PFSK-1 (cell line): ENCODE measurements around the gene SLC1A7.

Source experiments
- FOXP2 ChIP-seq: optimal IDR thresholded peaks from 2 replicates; pipeline ENCODE3; 2011; ENCODE audit warnings: borderline replicate concordance, control low read depth, inconsistent platforms; ENCODE audit not compliant: insufficient read depth; ENCODE audit errors: extremely low read length, extremely low read depth
- POLR2AphosphoS5 ChIP-seq: IDR thresholded peaks from 2 replicates; pipeline ENCODE4 v1.6.1; 2012; ENCODE audit warnings: low read depth, mild to moderate bottlenecking, control low read depth, low read length, moderate library complexity
- SIN3A ChIP-seq: IDR thresholded peaks from 2 replicates; pipeline ENCODE4 v1.6.1; 2012; ENCODE audit warnings: mild to moderate bottlenecking, low read length, moderate library complexity, borderline replicate concordance; ENCODE audit not compliant: insufficient read depth
- TAF1 ChIP-seq: IDR thresholded peaks from 2 replicates; pipeline ENCODE4 v1.6.1; 2012; ENCODE audit warnings: low read length, control low read depth, borderline replicate concordance; ENCODE audit not compliant: insufficient read depth
- TF ChIP-seq, protein P1 (sequence below), 2 experiments: IDR thresholded peaks; 2 replicates each; pipeline versions ENCODE4 v1.6.1 to v1.8.0; 2011 to 2012; ENCODE audit warnings: low read depth in 2 of 2, low read length in 2 of 2, control low read depth in 1 of 2, inconsistent platforms in 1 of 2, mild to moderate bottlenecking in 1 of 2, moderate library complexity in 1 of 2; ENCODE audit not compliant: insufficient read depth in 1 of 2

SLC1A7 gene

DNA sequence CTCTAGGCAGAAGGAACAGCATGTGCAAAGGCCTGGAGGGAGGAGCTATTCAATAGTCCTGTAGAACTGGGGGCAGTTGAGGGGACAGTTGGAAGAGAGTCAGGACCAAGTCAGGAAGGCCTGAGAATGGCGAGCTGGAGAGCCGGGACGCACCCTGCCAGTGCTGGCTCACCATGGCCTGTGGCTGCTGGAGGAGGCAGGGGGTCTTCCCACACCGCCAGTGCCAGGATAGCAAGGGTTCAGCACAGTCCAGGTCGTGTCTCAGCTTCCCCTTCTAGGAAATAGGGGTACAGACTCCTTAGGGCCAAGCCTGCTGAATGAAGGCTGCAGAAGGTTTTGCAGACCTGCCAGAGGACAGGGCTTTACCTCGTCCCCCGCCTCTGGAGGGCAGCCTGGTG is 73.2 kb downstream of the SLC1A7 start:
- TF ChIP-seq, protein P1, sequence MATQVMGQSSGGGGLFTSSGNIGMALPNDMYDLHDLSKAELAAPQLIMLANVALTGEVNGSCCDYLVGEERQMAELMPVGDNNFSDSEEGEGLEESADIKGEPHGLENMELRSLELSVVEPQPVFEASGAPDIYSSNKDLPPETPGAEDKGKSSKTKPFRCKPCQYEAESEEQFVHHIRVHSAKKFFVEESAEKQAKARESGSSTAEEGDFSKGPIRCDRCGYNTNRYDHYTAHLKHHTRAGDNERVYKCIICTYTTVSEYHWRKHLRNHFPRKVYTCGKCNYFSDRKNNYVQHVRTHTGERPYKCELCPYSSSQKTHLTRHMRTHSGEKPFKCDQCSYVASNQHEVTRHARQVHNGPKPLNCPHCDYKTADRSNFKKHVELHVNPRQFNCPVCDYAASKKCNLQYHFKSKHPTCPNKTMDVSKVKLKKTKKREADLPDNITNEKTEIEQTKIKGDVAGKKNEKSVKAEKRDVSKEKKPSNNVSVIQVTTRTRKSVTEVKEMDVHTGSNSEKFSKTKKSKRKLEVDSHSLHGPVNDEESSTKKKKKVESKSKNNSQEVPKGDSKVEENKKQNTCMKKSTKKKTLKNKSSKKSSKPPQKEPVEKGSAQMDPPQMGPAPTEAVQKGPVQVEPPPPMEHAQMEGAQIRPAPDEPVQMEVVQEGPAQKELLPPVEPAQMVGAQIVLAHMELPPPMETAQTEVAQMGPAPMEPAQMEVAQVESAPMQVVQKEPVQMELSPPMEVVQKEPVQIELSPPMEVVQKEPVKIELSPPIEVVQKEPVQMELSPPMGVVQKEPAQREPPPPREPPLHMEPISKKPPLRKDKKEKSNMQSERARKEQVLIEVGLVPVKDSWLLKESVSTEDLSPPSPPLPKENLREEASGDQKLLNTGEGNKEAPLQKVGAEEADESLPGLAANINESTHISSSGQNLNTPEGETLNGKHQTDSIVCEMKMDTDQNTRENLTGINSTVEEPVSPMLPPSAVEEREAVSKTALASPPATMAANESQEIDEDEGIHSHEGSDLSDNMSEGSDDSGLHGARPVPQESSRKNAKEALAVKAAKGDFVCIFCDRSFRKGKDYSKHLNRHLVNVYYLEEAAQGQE (IDR thresholded peaks at IDR 0.05; ENCODE audit: insufficient read depth in 1 of 2, low read depth in 2 of 2, low read length in 2 of 2), result no peak
- no peak for TF ChIP-seq SIN3A
- no peak for TF ChIP-seq POLR2AphosphoS5
- TF ChIP-seq FOXP2, result no peak
- TF ChIP-seq TAF1, result no peak

DNA sequence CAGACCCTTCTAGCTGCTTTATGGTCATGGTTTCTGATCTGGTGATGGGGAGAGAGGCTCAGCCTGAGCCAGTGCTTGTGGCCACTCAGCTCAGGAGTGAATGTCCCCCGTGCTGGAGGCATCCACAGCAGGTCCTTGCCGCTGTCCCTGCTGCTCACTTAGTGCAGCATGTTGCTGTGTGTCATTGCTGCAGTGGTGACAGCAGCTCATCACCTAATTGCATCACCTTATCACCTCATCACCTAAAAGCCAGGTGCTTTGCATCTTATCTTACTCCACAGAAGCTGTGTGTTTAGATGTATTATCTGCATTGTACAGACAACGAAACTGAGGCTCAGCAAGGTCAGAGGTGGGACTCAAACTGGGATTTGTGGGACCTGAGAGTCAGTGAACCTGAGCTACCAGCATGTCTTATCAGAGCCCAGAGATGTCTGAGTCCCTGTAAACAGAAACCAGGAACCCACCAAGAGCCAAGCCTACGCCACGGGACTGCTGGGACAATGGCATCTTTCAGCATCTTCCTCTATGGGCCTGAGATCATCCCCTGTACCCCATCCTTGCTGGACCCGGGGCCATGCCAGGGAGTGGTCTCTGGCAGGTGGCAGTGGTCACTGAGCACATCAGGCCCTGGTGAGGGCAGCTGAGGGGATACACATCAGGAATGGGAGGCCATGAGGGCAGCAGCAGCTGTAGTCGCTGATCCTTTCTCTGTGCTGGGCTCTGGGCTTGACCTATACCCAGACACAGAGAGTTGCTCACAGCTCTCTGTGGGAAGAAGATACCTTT is 73.9 kb downstream of the SLC1A7 start:
- no peak for TF ChIP-seq FOXP2
- no peak for TF ChIP-seq POLR2AphosphoS5
- TF ChIP-seq, protein P1 (IDR thresholded peaks at IDR 0.05; ENCODE audit: insufficient read depth in 1 of 2, low read depth in 2 of 2, low read length in 2 of 2), result no peak
- no peak for TF ChIP-seq SIN3A
- TF ChIP-seq TAF1, result no peak

DNA sequence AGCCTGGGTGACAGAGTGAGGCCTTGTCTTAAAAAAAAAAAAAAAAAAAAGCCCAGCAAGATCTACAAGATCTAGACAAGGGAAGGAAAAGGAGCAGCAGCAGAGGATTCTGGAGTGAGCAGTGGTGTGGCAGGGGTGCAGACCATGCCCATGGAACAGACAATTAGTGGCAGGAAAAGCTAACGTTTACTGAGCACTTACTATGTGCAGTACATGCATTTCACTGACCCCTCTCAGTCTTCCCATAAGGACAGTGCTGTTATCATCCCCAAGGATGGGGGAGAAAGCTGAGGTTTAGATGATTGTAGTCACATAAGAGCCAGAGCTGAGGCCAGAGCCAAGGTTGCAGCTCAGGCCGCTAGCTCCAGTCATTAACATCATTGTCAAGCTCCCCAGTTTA is 74.6 kb downstream of the SLC1A7 start:
- TF ChIP-seq SIN3A (no peak), TAF1 (no peak), POLR2AphosphoS5 (no peak), FOXP2 (no peak)
- TF ChIP-seq, protein P1 (IDR thresholded peaks at IDR 0.05; ENCODE audit: insufficient read depth in 1 of 2, low read depth in 2 of 2, low read length in 2 of 2), result no peak

DNA sequence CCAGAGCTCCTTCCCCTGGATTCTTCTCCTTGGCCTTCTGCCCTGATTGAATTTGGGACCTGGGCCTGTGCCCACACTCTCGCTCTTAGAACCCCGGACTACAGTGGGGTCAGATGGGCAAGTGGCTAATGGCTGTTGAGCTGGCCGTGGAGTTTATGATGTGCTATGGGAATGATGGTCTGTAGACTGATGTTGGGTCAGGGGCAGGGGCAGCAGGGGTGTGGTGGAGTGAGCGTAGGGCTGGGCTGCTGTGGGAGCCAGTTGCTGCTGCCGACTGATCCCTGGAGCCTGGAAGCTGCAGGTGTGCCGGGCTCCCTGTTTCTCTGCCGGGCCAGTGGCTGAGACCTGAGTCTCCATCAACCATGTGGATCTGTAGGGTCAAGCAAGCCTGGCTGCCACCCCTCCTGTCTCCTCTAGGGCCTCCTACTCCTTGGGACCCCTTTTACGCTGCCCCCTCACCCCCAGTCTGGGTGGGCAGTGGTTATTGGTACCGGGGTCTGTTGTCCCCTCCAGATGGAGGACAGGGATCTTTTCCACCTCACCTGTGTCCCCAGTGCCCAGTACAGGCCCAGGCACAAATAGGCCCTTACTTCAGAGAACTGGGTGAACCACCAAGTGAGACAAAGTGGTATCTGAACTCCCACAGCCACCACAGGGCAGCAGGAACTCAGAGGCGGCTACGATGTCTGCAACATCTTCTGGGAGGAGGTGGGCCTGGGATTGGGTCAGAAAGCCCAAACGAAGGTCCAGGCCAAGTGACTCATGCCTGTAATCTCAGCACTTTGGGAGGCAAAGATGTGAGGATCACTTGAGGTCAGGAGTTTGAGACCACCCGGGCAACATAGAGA is 75.3 kb downstream of the SLC1A7 start:
- TF ChIP-seq, protein P1 (IDR thresholded peaks at IDR 0.05; ENCODE audit: insufficient read depth in 1 of 2, low read depth in 2 of 2, low read length in 2 of 2), result no peak
- TF ChIP-seq SIN3A (no peak), POLR2AphosphoS5 (no peak), TAF1 (no peak), FOXP2 (no peak)
